MCF 10A (cell line): ENCODE results near the gene ASB11. TPM values are rescaled to one million over a fixed set of nuclear protein-coding genes. Genes with fewer than 3 reads are reported as not detected.

Experiments used
- BruUV-seq: library from RNA; stranded (reverse); fragments of 400-500 nt; replicated peaks from 2 replicates; lab custom pipeline; 2021; lab: Mats Ljungman, UMichigan
- CTCF ChIA-PET: fragments of 300-600 bp; sonication (Branson Sonifier 250); formaldehyde crosslinking; extraction: SDS; loops from one replicate; lab custom pipeline; 2021; ENCODE audit warnings: antibody characterized with exemption, inconsistent platforms; lab: Yijun Ruan, JAX
- POLR2A ChIA-PET: fragments of 300-600, 350-650 bp; sonication (Branson Sonifier 250); formaldehyde crosslinking; extraction: SDS; loops from one replicate; lab custom pipeline; 2020; ENCODE audit warnings: antibody characterized with exemption, inconsistent platforms; lab: Yijun Ruan, JAX
- DNase-seq: peaks from one replicate; pipeline ENCODE4 v3.0.0-alpha.2; 2018; ENCODE audit not compliant: unreplicated experiment
- H3K27ac Mint-ChIP-seq: one replicate; pipeline ENCODE4 v1.8.0; 2022; ENCODE audit warnings: mild to moderate bottlenecking, low read depth, mixed read lengths; ENCODE audit not compliant: unreplicated experiment
- H3K27me3 Mint-ChIP-seq: one replicate; pipeline ENCODE4 v1.8.0; 2022; ENCODE audit warnings: mixed read lengths; ENCODE audit not compliant: insufficient read depth, unreplicated experiment
- H3K36me3 Mint-ChIP-seq: one replicate; pipeline ENCODE4 v1.8.0; 2022; ENCODE audit warnings: mild to moderate bottlenecking, moderate library complexity, mixed read lengths; ENCODE audit not compliant: insufficient read depth, unreplicated experiment
- H3K4me1 Mint-ChIP-seq: one replicate; pipeline ENCODE4 v1.8.0; 2022; ENCODE audit warnings: mixed read lengths; ENCODE audit not compliant: insufficient read depth, unreplicated experiment
- H3K4me3 Mint-ChIP-seq: one replicate; pipeline ENCODE4 v1.8.0; 2022; ENCODE audit warnings: mild to moderate bottlenecking, moderate library complexity, mixed read lengths; ENCODE audit not compliant: unreplicated experiment
- H3K9me3 Mint-ChIP-seq: one replicate; pipeline ENCODE4 v1.8.0; 2022; ENCODE audit warnings: mixed read lengths; ENCODE audit not compliant: unreplicated experiment
- intact Hi-C: fragments of 100-400 bp; cut with micrococcal nuclease; formaldehyde crosslinking; loops from 2 replicates; pipeline ENCODE4 v1.14.1; 2022
- total RNA-seq: library from RNA; stranded (reverse); gene quantifications from 2 replicates; pipeline ENCODE4 v1.2.3, GENCODE V29; 2022
- TF ChIP-seq, protein P1 (sequence below): fragments of 200-600 bp; IDR thresholded peaks from one replicate; pipeline ENCODE4 v1.8.0; 2022; ENCODE audit warnings: antibody characterized with exemption, mild to moderate bottlenecking; ENCODE audit not compliant: unreplicated experiment

The ASB11 gene
- total RNA-seq, 1 experiment from 2014 or later: not detected

DNA sequence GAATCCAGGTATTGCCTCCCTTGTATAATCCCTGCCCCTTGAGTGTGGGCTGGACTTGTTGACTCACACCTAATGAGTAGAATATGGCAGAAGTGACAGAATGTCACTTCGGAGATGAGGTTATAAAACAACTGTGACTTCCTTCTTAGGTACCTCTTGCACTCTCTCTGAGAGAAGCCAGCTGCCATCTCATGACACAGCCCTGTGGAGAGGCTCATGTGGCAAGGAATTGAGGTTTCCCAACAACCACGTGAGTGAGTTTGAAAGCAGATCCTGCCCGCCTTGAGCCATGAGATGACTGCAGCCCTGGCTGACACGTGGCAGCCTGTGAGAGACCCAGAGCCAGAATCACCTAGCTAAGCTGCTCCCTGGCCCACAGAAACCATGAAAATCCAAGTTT, 13.5 kb downstream of the ASB11 start:
- Mint-ChIP-seq H3K27ac (no peak overlapping the region), H3K36me3 (no peaks in the 10 kb centered on the region), H3K9me3 (no peaks in the 10 kb centered on the region), H3K4me1 (peaks cover 5% of the 10 kb centered on the region), H3K27me3 (peaks cover 20% of the 10 kb centered on the region), H3K4me3 (no peak overlapping the region)
- intact Hi-C loops: loop anchor here (2.0 to 5.0 kb wide), 2 partner anchors 35 to 263 kb away; partner anchors contain the start of gene PIGA
- TF ChIP-seq, protein P1, sequence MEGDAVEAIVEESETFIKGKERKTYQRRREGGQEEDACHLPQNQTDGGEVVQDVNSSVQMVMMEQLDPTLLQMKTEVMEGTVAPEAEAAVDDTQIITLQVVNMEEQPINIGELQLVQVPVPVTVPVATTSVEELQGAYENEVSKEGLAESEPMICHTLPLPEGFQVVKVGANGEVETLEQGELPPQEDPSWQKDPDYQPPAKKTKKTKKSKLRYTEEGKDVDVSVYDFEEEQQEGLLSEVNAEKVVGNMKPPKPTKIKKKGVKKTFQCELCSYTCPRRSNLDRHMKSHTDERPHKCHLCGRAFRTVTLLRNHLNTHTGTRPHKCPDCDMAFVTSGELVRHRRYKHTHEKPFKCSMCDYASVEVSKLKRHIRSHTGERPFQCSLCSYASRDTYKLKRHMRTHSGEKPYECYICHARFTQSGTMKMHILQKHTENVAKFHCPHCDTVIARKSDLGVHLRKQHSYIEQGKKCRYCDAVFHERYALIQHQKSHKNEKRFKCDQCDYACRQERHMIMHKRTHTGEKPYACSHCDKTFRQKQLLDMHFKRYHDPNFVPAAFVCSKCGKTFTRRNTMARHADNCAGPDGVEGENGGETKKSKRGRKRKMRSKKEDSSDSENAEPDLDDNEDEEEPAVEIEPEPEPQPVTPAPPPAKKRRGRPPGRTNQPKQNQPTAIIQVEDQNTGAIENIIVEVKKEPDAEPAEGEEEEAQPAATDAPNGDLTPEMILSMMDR: no peak
- BruUV-seq: no TSS peak
- ChIA-PET CTCF (interaction anchor here (1.0 to 6.8 kb wide), 6 partner anchors 33 to 211 kb away, joined by 3 to 87 read pairs (median 3); no protein-coding TSS in a partner anchor), POLR2A (interaction anchor here (1.2 to 1.4 kb wide), 3 partner anchors 27 to 258 kb away, joined by 3 read pairs; no protein-coding TSS in a partner anchor)
- DNase-seq: peak; percentile 50

DNA sequence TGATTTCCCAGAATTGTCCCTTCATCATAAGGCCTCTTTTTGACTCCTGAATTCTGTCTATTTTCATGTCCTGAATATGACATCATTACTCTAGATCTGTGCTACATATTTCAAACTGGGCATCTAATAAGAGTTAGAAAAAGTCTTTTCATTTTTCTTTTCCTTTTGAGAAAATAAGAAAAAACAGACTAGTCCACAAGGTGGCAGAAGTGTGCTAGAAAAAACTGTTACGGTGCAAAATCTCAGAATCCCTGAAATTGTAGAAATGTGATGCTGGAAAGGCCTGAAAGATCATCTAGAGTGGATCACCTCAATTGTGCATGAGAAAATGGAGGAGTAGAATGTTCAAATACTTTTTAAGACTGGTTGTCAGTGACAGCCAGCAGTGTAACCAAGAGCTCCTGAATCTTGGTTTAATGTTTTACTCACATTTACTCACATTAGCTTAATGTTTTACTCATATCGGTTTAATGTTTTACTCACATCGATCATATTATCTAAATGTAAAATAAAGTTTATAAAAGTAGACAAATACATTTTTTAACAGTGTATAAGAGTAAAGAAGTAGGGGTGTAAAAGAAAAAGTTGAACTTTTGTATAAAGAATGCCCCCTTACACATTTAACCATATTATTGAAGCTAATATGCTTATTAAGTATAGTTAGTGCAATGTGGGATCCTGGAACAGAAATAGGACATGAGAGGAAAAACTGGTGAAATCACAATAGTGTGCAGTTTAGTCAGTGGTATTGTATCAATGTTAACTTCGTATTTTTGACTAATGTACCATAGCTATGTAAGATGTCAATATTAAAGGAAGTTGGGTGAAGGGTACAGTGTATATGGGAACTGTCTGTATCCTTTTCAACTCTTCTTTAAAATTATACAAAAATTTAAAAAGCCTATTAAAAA, 15.2 kb downstream of the ASB11 start:
- Mint-ChIP-seq H3K27ac (no peak overlapping the region), H3K4me1 (no peaks in the 10 kb centered on the region), H3K9me3 (no peaks in the 10 kb centered on the region), H3K4me3 (no peak overlapping the region), H3K36me3 (no peaks in the 10 kb centered on the region), H3K27me3 (peaks cover 20% of the 10 kb centered on the region)
- peak; percentile 33 for DNase-seq
- ChIA-PET POLR2A (interaction anchor here (0.6 to 0.7 kb wide), 2 partner anchors 151 to 164 kb away, joined by 3 to 4 read pairs; no protein-coding TSS in a partner anchor), CTCF (interaction anchor here (0.5 to 6.8 kb wide), 39 partner anchors 9 to 1101 kb away, joined by 3 to 87 read pairs (median 4); partner anchors contain the start of gene BMX)
- TF ChIP-seq, protein P1: peak; percentile 38
- BruUV-seq: no TSS peak
- intact Hi-C loops: loop anchor here (1.0 to 5.0 kb wide), 3 partner anchors 37 to 265 kb away; partner anchors contain the start of gene PIGA

DNA sequence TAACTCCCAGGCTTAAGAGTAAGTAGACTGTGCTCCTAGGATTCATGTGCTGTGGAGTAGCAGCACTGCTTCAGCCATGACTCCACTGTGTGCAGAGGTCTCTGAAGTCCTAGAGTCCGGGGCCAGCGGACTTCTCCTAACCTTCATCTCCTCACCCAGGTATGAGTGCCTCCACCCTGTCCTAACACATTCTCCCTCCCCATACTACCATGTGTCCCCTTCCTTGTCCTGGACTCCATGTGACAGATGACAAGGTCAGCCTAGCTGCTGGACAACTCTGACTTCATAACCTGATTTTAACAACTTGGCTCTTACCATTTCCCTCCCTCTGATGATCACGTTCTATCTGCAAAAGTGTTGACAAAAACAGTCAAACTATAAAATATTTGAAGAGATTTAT, 16.7 kb downstream of the ASB11 start:
- H3K4me3 Mint-ChIP-seq: no peak overlapping the region
- ChIA-PET POLR2A (no interaction called here), CTCF (interaction anchor here (0.5 to 6.8 kb wide), 10 partner anchors 8 to 1366 kb away, joined by 3 to 87 read pairs (median 6); no protein-coding TSS in a partner anchor)
- TF ChIP-seq, protein P1: no peak
- H3K27ac Mint-ChIP-seq: no peak overlapping the region
- H3K36me3 Mint-ChIP-seq: no peaks in the 10 kb centered on the region
- H3K4me1 Mint-ChIP-seq: no peaks in the 10 kb centered on the region
- BruUV-seq: no TSS peak
- H3K9me3 Mint-ChIP-seq: no peaks in the 10 kb centered on the region
- DNase-seq: no peak
- intact Hi-C loops: no loop called here
- peaks cover 20% of the 10 kb centered on the region for H3K27me3 Mint-ChIP-seq

DNA sequence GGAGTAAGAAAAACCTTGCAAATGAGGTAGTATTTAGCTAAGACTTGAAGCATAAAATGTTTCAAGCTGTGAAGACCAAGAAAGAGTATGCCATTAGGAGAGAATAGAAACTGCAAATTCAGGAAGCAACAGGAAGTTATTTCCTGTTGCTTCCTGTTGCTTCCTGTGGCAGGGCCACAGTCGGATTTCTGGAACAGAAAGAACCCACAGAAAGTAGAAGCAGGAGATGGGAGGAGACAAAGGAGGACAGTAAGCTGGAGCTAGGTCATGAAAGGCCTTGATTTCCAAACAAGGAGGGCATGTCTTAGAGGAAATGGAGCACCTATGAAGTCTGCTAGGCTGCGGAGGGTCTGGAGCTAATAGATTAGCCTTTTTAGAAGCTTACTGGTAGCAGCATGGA, 17.2 kb downstream of the ASB11 start:
- intact Hi-C loops: no loop called here
- ChIA-PET POLR2A (no interaction called here), CTCF (interaction anchor here (0.5 to 6.8 kb wide), 9 partner anchors 11 to 1280 kb away, joined by 3 to 87 read pairs (median 6); no protein-coding TSS in a partner anchor)
- Mint-ChIP-seq H3K36me3 (no peaks in the 10 kb centered on the region), H3K4me1 (no peaks in the 10 kb centered on the region), H3K9me3 (no peaks in the 10 kb centered on the region), H3K27ac (no peak overlapping the region), H3K27me3 (peaks cover 20% of the 10 kb centered on the region), H3K4me3 (no peak overlapping the region)
- no peak for DNase-seq
- TF ChIP-seq, protein P1: no peak
- no TSS peak for BruUV-seq
